ENCODE results near the gene LSM14B. TPM values are rescaled to one million over a fixed set of nuclear protein-coding genes. Genes with fewer than 3 reads are reported as not detected.

The LSM14B gene
- total RNA-seq, 1 experiment from 2014 or later = 82.4 TPM

- WGBS (ENCODE audit: extremely low coverage, insufficient read length, low lambda C conversion rate) = no CpG with 5 or more reads among the region's 26 CpGs
- no peak overlapping the region for H3K4me3 Mint-ChIP-seq
- peak overlapping the region in 1 of 3 experiments; percentile 79; a peak in 2 of 7 replicates for H3K27ac Mint-ChIP-seq
- H3K4me1 ChIP-seq (ENCODE audit: insufficient read depth, low read length) = no peaks in the 10 kb centered on the region
- no peak overlapping the region for H2BK20ac ChIP-seq (ENCODE audit: low read depth, low read length, poor library complexity, severe bottlenecking)
- no peak overlapping the region for H2BK5ac ChIP-seq (ENCODE audit: insufficient read length, low read length)
- peaks cover 9 to 36% (median 22%) of the 10 kb centered on the region in 3 experiments for H3K36me3 Mint-ChIP-seq (ENCODE audit: insufficient read depth in 1 of 3, low read depth in 3 of 3)
- no peak overlapping the region for H4K91ac ChIP-seq (ENCODE audit: insufficient read length, low read depth, low read length)
- H2BK12ac ChIP-seq (ENCODE audit: insufficient read length, low read depth, low read length) = no peak overlapping the region
- H3K9ac ChIP-seq (ENCODE audit: extremely low read depth, insufficient read length, low read length) = no peak overlapping the region
- no peaks in the 10 kb centered on the region for H3K79me1 ChIP-seq (ENCODE audit: insufficient read depth, low read depth, low read length, poor library complexity, severe bottlenecking)
- no peaks in the 10 kb centered on the region for H3K9me3 ChIP-seq (ENCODE audit: control insufficient read depth, low read depth, low read length)
- no peaks in the 10 kb centered on the region for H3K79me2 ChIP-seq (ENCODE audit: insufficient read depth, low read length)
- H3K14ac ChIP-seq (ENCODE audit: insufficient read depth, low read length) = no peak overlapping the region
- H3K27ac ChIP-seq (ENCODE audit: insufficient read length, low read depth, low read length) = no peak overlapping the region
- H3K4me2 ChIP-seq (ENCODE audit: insufficient read depth, insufficient read length, low read length) = no peak overlapping the region
- H3K23ac ChIP-seq (ENCODE audit: insufficient read length, low read depth, low read length) = no peak overlapping the region
- H2AK5ac ChIP-seq (ENCODE audit: insufficient read length, low read length) = no peak overlapping the region
- no peak overlapping the region for H3K4ac ChIP-seq (ENCODE audit: low read depth, low read length)
- no peaks in the 10 kb centered on the region for H3K23me2 ChIP-seq (ENCODE audit: insufficient read length, low read depth, low read length, poor library complexity, severe bottlenecking)
- no peak overlapping the region for H3T11ph ChIP-seq (ENCODE audit: low read length)
- TF ChIP-seq CTCF (conservative IDR thresholded peaks at IDR 0.05) = no peak
- H2BK15ac ChIP-seq (ENCODE audit: low read depth, low read length) = no peak overlapping the region
- H3K18ac ChIP-seq (ENCODE audit: insufficient read length, low read depth, low read length) = no peak overlapping the region
- H4K8ac ChIP-seq (replicated peaks; ENCODE audit: insufficient read length, low read depth, low read length) = no peak overlapping the region
- H3K27me3 ChIP-seq (ENCODE audit: insufficient read depth, low read length) = no peaks in the 10 kb centered on the region
- no peaks in the 10 kb centered on the region for H4K20me1 ChIP-seq (ENCODE audit: control insufficient read depth, insufficient read depth, insufficient read length)
- no peaks in the 10 kb centered on the region for H3K4me1 Mint-ChIP-seq
- H2AFZ ChIP-seq (ENCODE audit: low read length) = no peak overlapping the region
- no peak overlapping the region for H3K56ac ChIP-seq (ENCODE audit: insufficient read length, low read depth, low read length)
- no peak for DNase-seq
- no peak overlapping the region for H2BK120ac ChIP-seq (ENCODE audit: low read depth, low read length, poor library complexity, severe bottlenecking)
- H3K27me3 Mint-ChIP-seq (ENCODE audit: low read depth) = no peaks in the 10 kb centered on the region; the same call in 1 of the 2 replicates
- H3K9me3 Mint-ChIP-seq = no peaks in the 10 kb centered on the region
- H4K5ac ChIP-seq (ENCODE audit: insufficient read length, low read depth, low read length) = no peak overlapping the region
Observed at GRCh38 chr20:62174870-62175624, 52.8 kb downstream of the LSM14B start.

Measured in H9 (cell line).